Prostate gland (tissue), 2 donors: ENCODE data around the gene CLHC1.
"Not testable (repeated sequence)": the region's sequence is repeated elsewhere in the genome, so short reads cannot be mapped to it uniquely, and the experiment has no call there.

Experiments used
- POLR2A ChIP-seq: fragments of 450-650 bp; IDR thresholded peaks from one replicate; pipeline ENCODE4 v1.6.1; 2016; ENCODE audit warnings: antibody characterized with exemption, mild to moderate bottlenecking
- POLR2AphosphoS5 ChIP-seq: sonication (generic); formaldehyde crosslinking; IDR thresholded peaks from one replicate; pipeline ENCODE4 v1.6.1; 2017; ENCODE audit warnings: antibody characterized with exemption
- TF ChIP-seq, protein P1 (sequence below), 4 experiments: fragments of 200-600 bp in 2 of 4; fragments of 450-650 bp in 2 of 4; sonication (generic) in 2 of 4; IDR thresholded peaks; 1 replicate in 3 of 4; 2 replicates in 1 of 4; pipeline ENCODE4 v1.5.1; 2016 to 2019; ENCODE audit warnings: antibody characterized with exemption in 4 of 4, mild to moderate bottlenecking in 2 of 4, moderate library complexity in 2 of 4

- not testable (repeated sequence) for TF ChIP-seq POLR2A, POLR2AphosphoS5
- TF ChIP-seq, protein P1, sequence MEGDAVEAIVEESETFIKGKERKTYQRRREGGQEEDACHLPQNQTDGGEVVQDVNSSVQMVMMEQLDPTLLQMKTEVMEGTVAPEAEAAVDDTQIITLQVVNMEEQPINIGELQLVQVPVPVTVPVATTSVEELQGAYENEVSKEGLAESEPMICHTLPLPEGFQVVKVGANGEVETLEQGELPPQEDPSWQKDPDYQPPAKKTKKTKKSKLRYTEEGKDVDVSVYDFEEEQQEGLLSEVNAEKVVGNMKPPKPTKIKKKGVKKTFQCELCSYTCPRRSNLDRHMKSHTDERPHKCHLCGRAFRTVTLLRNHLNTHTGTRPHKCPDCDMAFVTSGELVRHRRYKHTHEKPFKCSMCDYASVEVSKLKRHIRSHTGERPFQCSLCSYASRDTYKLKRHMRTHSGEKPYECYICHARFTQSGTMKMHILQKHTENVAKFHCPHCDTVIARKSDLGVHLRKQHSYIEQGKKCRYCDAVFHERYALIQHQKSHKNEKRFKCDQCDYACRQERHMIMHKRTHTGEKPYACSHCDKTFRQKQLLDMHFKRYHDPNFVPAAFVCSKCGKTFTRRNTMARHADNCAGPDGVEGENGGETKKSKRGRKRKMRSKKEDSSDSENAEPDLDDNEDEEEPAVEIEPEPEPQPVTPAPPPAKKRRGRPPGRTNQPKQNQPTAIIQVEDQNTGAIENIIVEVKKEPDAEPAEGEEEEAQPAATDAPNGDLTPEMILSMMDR (IDR thresholded peaks at IDR 0.05), result not testable (repeated sequence)
These were observed 45.3 kb downstream of the CLHC1 start for GRCh38 chr2:55186837-55187236.
